ENCODE measurements around the gene DEPDC7. TPM values are rescaled to one million over a fixed set of nuclear protein-coding genes. Genes with fewer than 3 reads are reported as not detected.

DEPDC7 gene
- polyA plus RNA-seq, 1 donor from 2014 or later: 3.3 TPM

GRCh38 chr11:33043221-33043830, 27.6 kb downstream of the DEPDC7 start:
- H4K20me1 ChIP-seq (ENCODE audit: insufficient read depth): no peaks in the 10 kb centered on the region
- H3K36me3 ChIP-seq (ENCODE audit: insufficient read depth, low read length): no peaks in the 10 kb centered on the region
- no peak overlapping the region for H3K4me2 ChIP-seq (ENCODE audit: low read length)
- no peak overlapping the region for H3K4me3 ChIP-seq (ENCODE audit: low read length)
- no peaks in the 10 kb centered on the region for H3K27me3 ChIP-seq (ENCODE audit: insufficient read depth, low read depth, low read length)
- H3K9me3 ChIP-seq (ENCODE audit: low read length): no peaks in the 10 kb centered on the region
- no peak overlapping the region for H3K27ac ChIP-seq (ENCODE audit: low read length)
- H3F3A ChIP-seq (ENCODE audit: insufficient read depth, low read length, poor library complexity, severe bottlenecking): no peaks in the 10 kb centered on the region
- H3K9me2 ChIP-seq (ENCODE audit: insufficient read depth, low read length): no peaks in the 10 kb centered on the region
- TF ChIP-seq EZH2 (IDR thresholded peaks at IDR 0.05; ENCODE audit: borderline replicate concordance, insufficient read depth, low read length, poor library complexity, severe bottlenecking) (no peak), RAD21 (conservative IDR thresholded peaks at IDR 0.05) (no peak), POLR2AphosphoS5 (IDR thresholded peaks at IDR 0.05) (no peak), EP300 (conservative IDR thresholded peaks at IDR 0.05; ENCODE audit: poor library complexity, severe bottlenecking) (no peak), SMC3 (conservative IDR thresholded peaks at IDR 0.05; ENCODE audit: poor library complexity) (no peak), MXI1 (conservative IDR thresholded peaks at IDR 0.05; ENCODE audit: poor library complexity, severe bottlenecking) (no peak), TAF1 (IDR thresholded peaks at IDR 0.05; ENCODE audit: low read depth) (no peak), REST (IDR thresholded peaks at IDR 0.05; ENCODE audit: borderline replicate concordance) (no peak)
- TF ChIP-seq, protein P1, sequence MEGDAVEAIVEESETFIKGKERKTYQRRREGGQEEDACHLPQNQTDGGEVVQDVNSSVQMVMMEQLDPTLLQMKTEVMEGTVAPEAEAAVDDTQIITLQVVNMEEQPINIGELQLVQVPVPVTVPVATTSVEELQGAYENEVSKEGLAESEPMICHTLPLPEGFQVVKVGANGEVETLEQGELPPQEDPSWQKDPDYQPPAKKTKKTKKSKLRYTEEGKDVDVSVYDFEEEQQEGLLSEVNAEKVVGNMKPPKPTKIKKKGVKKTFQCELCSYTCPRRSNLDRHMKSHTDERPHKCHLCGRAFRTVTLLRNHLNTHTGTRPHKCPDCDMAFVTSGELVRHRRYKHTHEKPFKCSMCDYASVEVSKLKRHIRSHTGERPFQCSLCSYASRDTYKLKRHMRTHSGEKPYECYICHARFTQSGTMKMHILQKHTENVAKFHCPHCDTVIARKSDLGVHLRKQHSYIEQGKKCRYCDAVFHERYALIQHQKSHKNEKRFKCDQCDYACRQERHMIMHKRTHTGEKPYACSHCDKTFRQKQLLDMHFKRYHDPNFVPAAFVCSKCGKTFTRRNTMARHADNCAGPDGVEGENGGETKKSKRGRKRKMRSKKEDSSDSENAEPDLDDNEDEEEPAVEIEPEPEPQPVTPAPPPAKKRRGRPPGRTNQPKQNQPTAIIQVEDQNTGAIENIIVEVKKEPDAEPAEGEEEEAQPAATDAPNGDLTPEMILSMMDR (IDR thresholded peaks at IDR 0.05; ENCODE audit: poor library complexity, severe bottlenecking): no peak
- H3K9ac ChIP-seq (ENCODE audit: low read length): no peak overlapping the region
- H2AFZ ChIP-seq (ENCODE audit: low read depth, low read length): no peak overlapping the region
- no peaks in the 10 kb centered on the region for H3K79me2 ChIP-seq (replicated peaks; ENCODE audit: insufficient read depth, low read length)

DNA sequence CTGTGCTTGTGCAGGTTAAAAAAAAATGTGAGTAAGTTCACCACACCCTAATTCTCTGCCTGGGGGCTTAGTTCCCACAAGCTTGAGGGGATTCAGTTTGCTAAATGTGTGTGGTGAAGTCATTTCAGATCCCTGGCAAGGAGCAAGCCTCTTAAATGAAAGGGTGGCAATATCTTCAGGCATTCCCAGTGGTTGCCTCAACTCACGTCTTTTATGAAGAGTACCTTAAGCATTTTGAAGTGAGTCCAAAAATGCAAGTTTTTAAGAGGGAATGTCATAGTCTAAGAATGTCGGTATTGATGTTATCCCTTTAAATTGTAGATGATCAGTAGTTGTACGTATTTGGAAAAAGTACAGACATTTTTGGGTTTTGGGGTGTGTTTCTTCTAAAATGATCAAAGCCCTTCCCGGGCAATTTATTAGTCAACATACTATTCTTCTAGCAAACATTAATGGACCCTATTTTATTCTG, 28.6 kb downstream of the DEPDC7 start:
- H3K4me2 ChIP-seq (ENCODE audit: low read length): no peak overlapping the region
- no peak overlapping the region for H3K27ac ChIP-seq (ENCODE audit: low read length)
- no peaks in the 10 kb centered on the region for H3K9me3 ChIP-seq (ENCODE audit: low read length)
- no peaks in the 10 kb centered on the region for H3K36me3 ChIP-seq (ENCODE audit: insufficient read depth, low read length)
- no peaks in the 10 kb centered on the region for H3K79me2 ChIP-seq (replicated peaks; ENCODE audit: insufficient read depth, low read length)
- no peak for TF ChIP-seq TAF1 (IDR thresholded peaks at IDR 0.05; ENCODE audit: low read depth)
- TF ChIP-seq RAD21 (conservative IDR thresholded peaks at IDR 0.05): no peak
- no peak for TF ChIP-seq POLR2AphosphoS5 (IDR thresholded peaks at IDR 0.05)
- TF ChIP-seq EP300 (conservative IDR thresholded peaks at IDR 0.05; ENCODE audit: poor library complexity, severe bottlenecking): no peak
- no peak for TF ChIP-seq MXI1 (conservative IDR thresholded peaks at IDR 0.05; ENCODE audit: poor library complexity, severe bottlenecking)
- TF ChIP-seq SMC3 (conservative IDR thresholded peaks at IDR 0.05; ENCODE audit: poor library complexity): no peak
- no peak for TF ChIP-seq EZH2 (IDR thresholded peaks at IDR 0.05; ENCODE audit: borderline replicate concordance, insufficient read depth, low read length, poor library complexity, severe bottlenecking)
- TF ChIP-seq, protein P1 (IDR thresholded peaks at IDR 0.05; ENCODE audit: poor library complexity, severe bottlenecking): no peak
- no peak for TF ChIP-seq REST (IDR thresholded peaks at IDR 0.05; ENCODE audit: borderline replicate concordance)
- H3F3A ChIP-seq (ENCODE audit: insufficient read depth, low read length, poor library complexity, severe bottlenecking): no peaks in the 10 kb centered on the region
- no peaks in the 10 kb centered on the region for H4K20me1 ChIP-seq (ENCODE audit: insufficient read depth)
- H3K4me3 ChIP-seq (ENCODE audit: low read length): no peak overlapping the region
- no peaks in the 10 kb centered on the region for H3K9me2 ChIP-seq (ENCODE audit: insufficient read depth, low read length)
- H3K27me3 ChIP-seq (ENCODE audit: insufficient read depth, low read depth, low read length): no peaks in the 10 kb centered on the region
- no peak overlapping the region for H2AFZ ChIP-seq (ENCODE audit: low read depth, low read length)
- no peak overlapping the region for H3K9ac ChIP-seq (ENCODE audit: low read length)
